Sigmoid colon (tissue), 7 donors: Measurements from ENCODE around the gene MVB12B. TPM values are rescaled to one million over a fixed set of nuclear protein-coding genes. Genes with fewer than 3 reads are reported as not detected.

Source experiments
- DNase-seq: peaks from one replicate; pipeline ENCODE4 v3.0.0-alpha.2; 2019
- H3K27ac ChIP-seq, 4 donors: fragments of 200-600 bp; sonication (generic); one replicate each; pipeline ENCODE4 v1.5.1; 2016 to 2019; ENCODE audit warnings: mild to moderate bottlenecking in 1 of 4
- H3K27me3 ChIP-seq, 3 donors: fragments of 200-600 bp; sonication (generic); one replicate each; pipeline ENCODE4 v1.5.1; 2019; ENCODE audit warnings: mild to moderate bottlenecking in 1 of 3
- H3K36me3 ChIP-seq, 4 donors: fragments of 200-600 bp; sonication (generic); one replicate each; pipeline ENCODE4 v1.5.1; 2016 to 2019
- H3K4me1 ChIP-seq, 4 donors: fragments of 200-600 bp; sonication (generic); one replicate each; pipeline ENCODE4 v1.5.1; 2017 to 2019
- H3K4me3 ChIP-seq, 4 donors: fragments of 200-600 bp; sonication (generic); one replicate each; pipeline ENCODE4 v1.5.1; 2017 to 2019; ENCODE audit warnings: mild to moderate bottlenecking in 2 of 4, moderate library complexity in 1 of 4
- H3K9me3 ChIP-seq, 4 donors: fragments of 200-600 bp in 3 of 4; sonication (generic) in 3 of 4; one replicate each; pipeline versions ENCODE4 v1.5.1 to v1.6.1; 2013 to 2019
- EP300 ChIP-seq, 4 donors: sonication (generic); formaldehyde crosslinking; IDR thresholded peaks; one replicate each; pipeline ENCODE4 v1.6.1; 2017; ENCODE audit warnings: antibody characterized with exemption in 4 of 4
- POLR2A ChIP-seq, 2 donors: fragments of 450-650 bp; IDR thresholded peaks; one replicate each; pipeline ENCODE4 v1.6.1; 2016; ENCODE audit warnings: antibody characterized with exemption in 2 of 2, mild to moderate bottlenecking in 2 of 2, moderate library complexity in 2 of 2
- POLR2AphosphoS5 ChIP-seq, 4 donors: sonication (generic); formaldehyde crosslinking; IDR thresholded peaks; one replicate each; pipeline ENCODE4 v1.6.1; 2017; ENCODE audit warnings: antibody characterized with exemption in 4 of 4
- WGBS, 2 donors: extraction: QIAGEN DNeasy Blood & Tissue Kit; methylation state at CpG; one replicate each; pipeline ENCODE4 v1.1.7; 2013; 5-methylcytosine and 5-hydroxymethylcytosine counted together
- intact Hi-C: fragments of 100-400 bp; cut with DNase I; formaldehyde crosslinking; loops from one replicate; pipeline ENCODE4 v1.15.1; 2023
- polyA plus RNA-seq, 3 donors: library from polyadenylated mRNA; stranded (reverse); fragments of 200-250 nt; gene quantifications; one replicate each; pipeline ENCODE4 v1.2.3, GENCODE V29; 2013
- total RNA-seq, 4 donors: library from RNA; depleted of rRNA; stranded (reverse); fragments of >200 nt; gene quantifications; one replicate each; pipeline ENCODE4 v1.1.0, GENCODE V29; 2016
- TF ChIP-seq, protein P1 (sequence below), 4 experiments: fragments of 450-650 bp in 3 of 4; fragments of 200-600 bp in 1 of 4; IDR thresholded peaks; one replicate each; pipeline ENCODE4 v1.5.1; 2016 to 2019; ENCODE audit warnings: antibody characterized with exemption in 4 of 4, mild to moderate bottlenecking in 3 of 4, moderate library complexity in 2 of 4
- donor health status: healthy with polysubstance abuse.
- donor health status: Bipolar disorder and iron deficiency.
- donor health status: healthy.

Gene MVB12B
- total and polyA plus RNA-seq, 7 donors: 5.1 to 14.4 (median 12.2) TPM

DNA sequence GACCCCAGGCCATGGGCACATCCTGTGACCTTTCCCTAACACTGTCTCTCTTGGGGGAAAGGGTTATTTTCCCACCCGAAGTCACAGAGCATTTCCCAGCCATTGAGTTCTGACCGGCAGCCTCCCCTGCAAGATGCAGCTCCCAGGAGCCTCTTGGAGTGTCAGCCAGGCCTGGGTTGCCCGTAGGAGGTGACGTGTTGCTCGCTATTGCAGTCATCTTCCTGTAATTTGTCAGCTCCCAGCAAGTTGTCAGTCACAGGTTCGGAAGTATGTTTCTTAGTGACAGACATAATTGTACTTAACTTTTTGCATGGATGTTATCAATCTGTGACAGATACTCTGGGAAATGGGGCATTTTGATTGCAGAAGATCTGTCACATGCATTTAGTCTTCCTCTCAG is 74.5 kb downstream of the MVB12B start:
- H3K9me3 ChIP-seq: no peaks in the 10 kb centered on the region
- 75 to 86% methylated on average over 6 of the region's 6 CpGs for WGBS, 2 donors
- H3K27ac ChIP-seq: no peak overlapping the region
- H3K27me3 ChIP-seq: no peaks in the 10 kb centered on the region
- peaks cover 0 to 37% (median 2%) of the 10 kb centered on the region in 4 donors for H3K36me3 ChIP-seq
- no peak overlapping the region for H3K4me3 ChIP-seq
- DNase-seq: no peak
- TF ChIP-seq EP300 (IDR thresholded peaks at IDR 0.05) (no peak), POLR2A (IDR thresholded peaks at IDR 0.05) (no peak), POLR2AphosphoS5 (IDR thresholded peaks at IDR 0.05) (no peak)
- TF ChIP-seq, protein P1, sequence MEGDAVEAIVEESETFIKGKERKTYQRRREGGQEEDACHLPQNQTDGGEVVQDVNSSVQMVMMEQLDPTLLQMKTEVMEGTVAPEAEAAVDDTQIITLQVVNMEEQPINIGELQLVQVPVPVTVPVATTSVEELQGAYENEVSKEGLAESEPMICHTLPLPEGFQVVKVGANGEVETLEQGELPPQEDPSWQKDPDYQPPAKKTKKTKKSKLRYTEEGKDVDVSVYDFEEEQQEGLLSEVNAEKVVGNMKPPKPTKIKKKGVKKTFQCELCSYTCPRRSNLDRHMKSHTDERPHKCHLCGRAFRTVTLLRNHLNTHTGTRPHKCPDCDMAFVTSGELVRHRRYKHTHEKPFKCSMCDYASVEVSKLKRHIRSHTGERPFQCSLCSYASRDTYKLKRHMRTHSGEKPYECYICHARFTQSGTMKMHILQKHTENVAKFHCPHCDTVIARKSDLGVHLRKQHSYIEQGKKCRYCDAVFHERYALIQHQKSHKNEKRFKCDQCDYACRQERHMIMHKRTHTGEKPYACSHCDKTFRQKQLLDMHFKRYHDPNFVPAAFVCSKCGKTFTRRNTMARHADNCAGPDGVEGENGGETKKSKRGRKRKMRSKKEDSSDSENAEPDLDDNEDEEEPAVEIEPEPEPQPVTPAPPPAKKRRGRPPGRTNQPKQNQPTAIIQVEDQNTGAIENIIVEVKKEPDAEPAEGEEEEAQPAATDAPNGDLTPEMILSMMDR (IDR thresholded peaks at IDR 0.05): no peak
- intact Hi-C loops: no loop called here
- H3K4me1 ChIP-seq: peaks cover 0 to 7% (median 3%) of the 10 kb centered on the region in 4 donors

GRCh38 chr9:126401581-126401980 is 75.0 kb downstream of the MVB12B start:
- no peaks in the 10 kb centered on the region for H3K9me3 ChIP-seq
- H3K27me3 ChIP-seq: no peaks in the 10 kb centered on the region
- H3K36me3 ChIP-seq: peaks cover 0 to 32% (median 2%) of the 10 kb centered on the region in 4 donors
- DNase-seq: no peak
- WGBS, 2 donors: 92 to 94% methylated on average over 12 of the region's 12 CpGs
- no peak overlapping the region for H3K4me3 ChIP-seq
- intact Hi-C loops: no loop called here
- no peak overlapping the region for H3K27ac ChIP-seq
- peaks cover 0 to 7% (median 3%) of the 10 kb centered on the region in 4 donors for H3K4me1 ChIP-seq
- TF ChIP-seq EP300 (IDR thresholded peaks at IDR 0.05): no peak
- no peak for TF ChIP-seq POLR2A (IDR thresholded peaks at IDR 0.05)
- no peak for TF ChIP-seq POLR2AphosphoS5 (IDR thresholded peaks at IDR 0.05)
- TF ChIP-seq, protein P1 (IDR thresholded peaks at IDR 0.05): no peak

GRCh38 chr9:126403397-126403796 is 76.8 kb downstream of the MVB12B start:
- Histone ChIP-seq H3K27ac (no peak overlapping the region), H3K36me3 (peaks cover 0 to 28% (median 2%) of the 10 kb centered on the region in 4 donors), H3K4me3 (no peak overlapping the region), H3K27me3 (no peaks in the 10 kb centered on the region), H3K4me1 (peaks cover 0 to 4% (median 2%) of the 10 kb centered on the region in 4 donors), H3K9me3 (no peaks in the 10 kb centered on the region)
- no peak for DNase-seq
- WGBS, 2 donors: 90 to 92% methylated on average over 5 of the region's 5 CpGs
- TF ChIP-seq, protein P1 (IDR thresholded peaks at IDR 0.05): no peak
- TF ChIP-seq POLR2AphosphoS5 (IDR thresholded peaks at IDR 0.05): no peak
- TF ChIP-seq POLR2A (IDR thresholded peaks at IDR 0.05): no peak
- TF ChIP-seq EP300 (IDR thresholded peaks at IDR 0.05): no peak
- intact Hi-C loops: no loop called here

DNA sequence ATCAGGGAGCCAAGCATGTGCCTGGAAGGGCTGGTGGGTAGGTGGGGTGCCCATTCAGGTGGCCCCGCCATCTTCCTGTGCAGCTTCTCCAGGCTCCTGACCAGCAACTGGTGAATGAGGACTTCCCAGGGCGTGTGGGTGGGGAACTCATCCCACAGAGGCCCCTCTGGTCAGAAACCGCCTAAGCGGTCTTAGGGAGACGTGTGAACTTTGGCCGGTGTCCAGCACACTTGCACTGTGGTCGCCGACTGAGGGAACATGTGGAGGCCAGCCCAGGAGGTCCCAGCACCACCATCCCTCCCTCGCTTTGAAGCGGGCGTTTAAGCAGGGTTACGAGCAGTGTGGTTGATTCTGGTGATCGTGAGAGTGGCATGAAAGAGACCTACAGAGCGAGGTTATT is 77.8 kb downstream of the MVB12B start:
- H3K27me3 ChIP-seq: no peaks in the 10 kb centered on the region
- intact Hi-C loops: no loop called here
- no peak for TF ChIP-seq EP300 (IDR thresholded peaks at IDR 0.05)
- no peak for TF ChIP-seq POLR2A (IDR thresholded peaks at IDR 0.05)
- no peak for TF ChIP-seq POLR2AphosphoS5 (IDR thresholded peaks at IDR 0.05)
- TF ChIP-seq, protein P1 (IDR thresholded peaks at IDR 0.05): no peak
- H3K27ac ChIP-seq: no peak overlapping the region
- no peak for DNase-seq
- WGBS, 2 donors: 86 to 89% methylated on average over 14 of the region's 14 CpGs
- H3K4me1 ChIP-seq: no peaks in the 10 kb centered on the region
- peaks cover 0 to 31% (median 4%) of the 10 kb centered on the region in 4 donors for H3K36me3 ChIP-seq
- H3K9me3 ChIP-seq: no peaks in the 10 kb centered on the region
- H3K4me3 ChIP-seq: no peak overlapping the region

DNA sequence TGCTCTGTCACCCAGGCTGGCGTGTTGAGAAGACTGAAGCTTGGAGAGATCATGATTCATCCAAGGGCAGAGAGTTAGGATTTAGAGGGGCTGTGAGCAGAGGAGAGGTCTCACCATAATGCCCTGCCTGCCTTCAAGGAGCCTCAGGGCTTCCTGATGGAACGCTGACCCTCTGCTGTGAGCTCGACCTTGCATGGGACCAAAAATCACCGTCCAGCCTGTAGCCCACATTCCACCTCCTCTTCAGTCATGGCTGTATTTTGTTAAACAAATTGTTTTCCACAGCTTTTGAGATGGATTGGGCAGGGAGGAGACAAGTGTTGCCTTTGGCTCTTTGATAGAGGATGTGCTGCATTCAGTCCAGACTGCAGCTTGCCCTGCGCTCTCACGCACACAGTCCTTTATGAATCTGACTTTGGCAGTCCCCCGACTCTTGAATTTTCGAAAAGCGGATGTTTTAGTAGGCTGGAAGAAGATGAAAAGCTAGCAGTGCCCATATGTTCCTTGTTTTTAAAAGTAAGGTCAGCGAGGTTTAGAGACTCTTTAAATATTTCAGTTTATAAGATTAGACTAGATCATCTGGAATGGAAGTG is 79.5 kb downstream of the MVB12B start:
- no peaks in the 10 kb centered on the region for H3K27me3 ChIP-seq
- H3K36me3 ChIP-seq: peaks cover 0 to 27% (median 6%) of the 10 kb centered on the region in 4 donors
- DNase-seq: no peak
- no peaks in the 10 kb centered on the region for H3K4me1 ChIP-seq
- WGBS, 2 donors: 85 to 91% methylated on average over 10 of the region's 10 CpGs
- no peak overlapping the region for H3K4me3 ChIP-seq
- intact Hi-C loops: no loop called here
- no peak overlapping the region for H3K27ac ChIP-seq
- no peaks in the 10 kb centered on the region for H3K9me3 ChIP-seq
- TF ChIP-seq POLR2AphosphoS5 (IDR thresholded peaks at IDR 0.05) (no peak), EP300 (IDR thresholded peaks at IDR 0.05) (no peak), POLR2A (IDR thresholded peaks at IDR 0.05) (no peak)
- TF ChIP-seq, protein P1 (IDR thresholded peaks at IDR 0.05): no peak
